DOHH2 (cell line): ENCODE data around the gene FALEC.

Experiments used
- CTCF ChIP-seq: fragments of 200-600 bp; sonication (generic); IDR thresholded peaks from one replicate; pipeline ENCODE4 v1.5.1; 2014; ENCODE audit warnings: antibody characterized with exemption, mild to moderate bottlenecking, low read depth, low read length; ENCODE audit not compliant: poor library complexity, severe bottlenecking
- EZH2phosphoT487 ChIP-seq: fragments of 200-600 bp; sonication (generic); IDR thresholded peaks from 2 replicates; pipeline ENCODE4 v1.6.1; 2017; ENCODE audit warnings: borderline replicate concordance, mild to moderate bottlenecking, antibody characterized with exemption, low read length, moderate library complexity, mixed read lengths

GRCh38 chr1:150535511-150536287 lies 20.1 kb downstream of the FALEC start:
- TF ChIP-seq CTCF (no peak), EZH2phosphoT487 (no peak)
